Body of pancreas (tissue), 4 donors: ENCODE data around the gene CDK17. TPM values are rescaled to one million over a fixed set of nuclear protein-coding genes. Genes with fewer than 3 reads are reported as not detected.

ENCODE experiments used
- ATAC-seq: fragments of 150-250 bp; one replicate; pipeline ENCODE4 v1.9.1; 2016
- DNase-seq, 4 donors: peaks; one replicate each; pipeline ENCODE4 v3.0.0-alpha.2; 2019
- H3K27ac ChIP-seq, 4 donors: fragments of 200-600 bp; sonication (generic); 1 replicate in 3 of 4; 2 replicates in 1 of 4; pipeline versions ENCODE4 v1.5.1 to v1.6.1; 2016 to 2019; ENCODE audit warnings: mild to moderate bottlenecking in 1 of 4, mixed read lengths in 1 of 4, moderate library complexity in 1 of 4
- H3K27me3 ChIP-seq, 2 donors: fragments of 200-600 bp; sonication (generic); one replicate each; pipeline ENCODE4 v1.6.0; 2016; ENCODE audit warnings: mild to moderate bottlenecking in 1 of 2
- H3K36me3 ChIP-seq, 2 donors: fragments of 200-600 bp; sonication (generic); replicated peaks in 1 of 2; 2 replicates each; pipeline ENCODE4 v1.5.1; 2016; ENCODE audit warnings: low read depth in 2 of 2; ENCODE audit not compliant: insufficient read depth in 1 of 2
- H3K4me1 ChIP-seq: fragments of 200-600 bp; sonication (generic); one replicate; pipeline ENCODE4 v1.6.0; 2016
- H3K4me3 ChIP-seq, 2 donors: fragments of 200-600 bp; sonication (generic); 1 replicate in 1 of 2; 2 replicates in 1 of 2; pipeline ENCODE4 v1.5.1; 2016 to 2019
- H3K9me3 ChIP-seq, 3 donors: fragments of 200-600 bp; sonication (generic); 1 replicate in 2 of 3; 2 replicates in 1 of 3; pipeline ENCODE4 v1.5.1; 2016
- CTCF ChIP-seq, 7 experiments: fragments of 450-650 bp in 4 of 7; fragments of 200-600 bp in 3 of 7; sonication (generic) in 3 of 7; IDR thresholded peaks; one replicate each; pipeline ENCODE4 v1.5.1; 2016 to 2019; ENCODE audit warnings: antibody characterized with exemption in 7 of 7
- POLR2A ChIP-seq, 3 donors: fragments of 450-650 bp; IDR thresholded peaks; one replicate each; pipeline ENCODE4 v1.6.1; 2016; ENCODE audit warnings: antibody characterized with exemption in 3 of 3, mild to moderate bottlenecking in 2 of 3
- WGBS, 2 donors: methylation state at CpG; one replicate each; pipeline ENCODE4 v1.1.5; 2017; 5-methylcytosine and 5-hydroxymethylcytosine counted together
- intact Hi-C: fragments of 100-400 bp; cut with DNase I; formaldehyde crosslinking; loops from one replicate; pipeline ENCODE4 v1.15.1; 2023
- total RNA-seq, 2 donors: library from RNA; depleted of rRNA; stranded (reverse); fragments of >200 nt; gene quantifications; one replicate each; pipeline ENCODE4 v1.1.0, GENCODE V29; 2016

The CDK17 gene
- total RNA-seq, 2 donors from 2014 or later: 17.5 to 29.8 TPM

- no peak for ATAC-seq
- Histone ChIP-seq H3K36me3 (no peaks in the 10 kb centered on the region), H3K9me3 (no peaks in the 10 kb centered on the region), H3K27ac (no peak overlapping the region), H3K4me3 (no peak overlapping the region), H3K4me1 (no peaks in the 10 kb centered on the region), H3K27me3 (no peaks in the 10 kb centered on the region)
- no peak for TF ChIP-seq POLR2A (IDR thresholded peaks at IDR 0.05)
- no peak for TF ChIP-seq CTCF (IDR thresholded peaks at IDR 0.05)
- intact Hi-C loops: no loop called here
- DNase-seq: no peak
- WGBS, 2 donors: 70 to 75% methylated on average over 3 of the region's 3 CpGs
Measured at GRCh38 chr12:96329545-96329944, 70.7 kb downstream of the CDK17 start.

- 87 to 100% methylated on average over 2 of the region's 2 CpGs for whole genome bisulfite sequencing, 2 donors
- intact Hi-C loops: no loop called here
Measured at GRCh38 chr12:96329018-96329417, 71.2 kb downstream of the CDK17 start.

GRCh38 chr12:96327889-96328288 lies 72.3 kb downstream of the CDK17 start:
- WGBS, 2 donors: 92% methylated on average over 3 of the region's 3 CpGs
- H3K27me3 ChIP-seq: no peaks in the 10 kb centered on the region
- intact Hi-C loops: no loop called here
- no peak overlapping the region for H3K4me3 ChIP-seq
- no peaks in the 10 kb centered on the region for H3K36me3 ChIP-seq
- H3K27ac ChIP-seq: no peak overlapping the region
- no peak for TF ChIP-seq CTCF (IDR thresholded peaks at IDR 0.05)
- TF ChIP-seq POLR2A (IDR thresholded peaks at IDR 0.05): no peak
- H3K9me3 ChIP-seq: no peaks in the 10 kb centered on the region
- H3K4me1 ChIP-seq: no peaks in the 10 kb centered on the region
- DNase-seq: no peak
- ATAC-seq: no peak

More at GRCh38 chr12:96329018-96329417, 71.2 kb downstream of the CDK17 start:
- Histone ChIP-seq H3K9me3 (no peaks in the 10 kb centered on the region), H3K4me1 (no peaks in the 10 kb centered on the region), H3K27me3 (no peaks in the 10 kb centered on the region), H3K27ac (no peak overlapping the region), H3K4me3 (no peak overlapping the region), H3K36me3 (no peaks in the 10 kb centered on the region)
- TF ChIP-seq CTCF (IDR thresholded peaks at IDR 0.05): no peak
- no peak for TF ChIP-seq POLR2A (IDR thresholded peaks at IDR 0.05)
- DNase-seq (no peak), ATAC-seq (no peak)

GRCh38 chr12:96327346-96327745 lies 72.9 kb downstream of the CDK17 start:
- Histone ChIP-seq H3K9me3 (no peaks in the 10 kb centered on the region), H3K27ac (no peak overlapping the region), H3K4me3 (no peak overlapping the region), H3K27me3 (no peaks in the 10 kb centered on the region), H3K4me1 (no peaks in the 10 kb centered on the region), H3K36me3 (no peaks in the 10 kb centered on the region)
- 88 to 92% methylated on average over 1 of the region's 1 CpG for WGBS, 2 donors
- DNase-seq (no peak), ATAC-seq (no peak)
- intact Hi-C loops: no loop called here
- no peak for TF ChIP-seq POLR2A (IDR thresholded peaks at IDR 0.05)
- TF ChIP-seq CTCF (IDR thresholded peaks at IDR 0.05): no peak

GRCh38 chr12:96326628-96327227 lies 73.5 kb downstream of the CDK17 start:
- intact Hi-C loops: no loop called here
- 82 to 84% methylated on average over 6 of the region's 6 CpGs for WGBS, 2 donors

More at GRCh38 chr12:96326628-96327227, 73.5 kb downstream of the CDK17 start:
- Histone ChIP-seq H3K36me3 (no peaks in the 10 kb centered on the region), H3K9me3 (no peaks in the 10 kb centered on the region), H3K4me3 (no peak overlapping the region), H3K27me3 (no peaks in the 10 kb centered on the region), H3K4me1 (no peaks in the 10 kb centered on the region), H3K27ac (no peak overlapping the region)
- TF ChIP-seq POLR2A (IDR thresholded peaks at IDR 0.05): no peak
- no peak for TF ChIP-seq CTCF (IDR thresholded peaks at IDR 0.05)
- ATAC-seq (no peak), DNase-seq (no peak)
